ENCODE results near the gene ABCA5.
"Not testable (repeated sequence)": the region's sequence is repeated elsewhere in the genome, so short reads cannot be mapped to it uniquely, and the experiment has no call there.

Gene ABCA5

DNA sequence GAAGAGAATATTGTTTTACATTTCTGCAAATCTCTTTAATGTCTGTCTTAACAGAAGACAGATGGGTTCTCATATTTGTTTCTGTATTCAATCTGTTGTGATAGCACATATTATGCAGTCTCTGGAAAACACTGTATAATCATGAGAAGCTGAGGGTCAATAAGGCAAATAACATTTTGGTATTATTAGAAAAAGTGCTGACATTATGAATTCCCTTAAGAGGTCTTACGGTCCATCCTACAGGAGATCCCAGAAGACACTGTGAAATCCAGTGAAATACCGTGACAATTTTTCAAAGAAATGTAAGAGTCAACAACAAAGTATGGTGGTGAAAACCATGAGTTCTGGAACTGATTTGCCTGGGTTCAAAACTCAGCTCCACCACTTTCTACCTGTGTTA, 42.3 kb downstream of the ABCA5 start:
- H3K9me3 ChIP-seq (ENCODE audit: insufficient read depth, low read depth, low read length), result no peaks in the 10 kb centered on the region
- no peaks in the 10 kb centered on the region for H3K27me3 ChIP-seq (ENCODE audit: insufficient read depth, low read length)
- no peaks in the 10 kb centered on the region for H3K36me3 ChIP-seq (ENCODE audit: insufficient read depth, low read length)
- 96% methylated on average over 2 of the region's 2 CpGs for WGBS
- H3K4me1 ChIP-seq (ENCODE audit: insufficient read depth, low read length), result no peaks in the 10 kb centered on the region
- no peak overlapping the region for H3K9ac ChIP-seq (ENCODE audit: low read depth, low read length)
- no peak overlapping the region for H3K4me3 ChIP-seq (ENCODE audit: low read length)
- H3K27ac ChIP-seq (ENCODE audit: low read depth, low read length), result no peak overlapping the region

DNA sequence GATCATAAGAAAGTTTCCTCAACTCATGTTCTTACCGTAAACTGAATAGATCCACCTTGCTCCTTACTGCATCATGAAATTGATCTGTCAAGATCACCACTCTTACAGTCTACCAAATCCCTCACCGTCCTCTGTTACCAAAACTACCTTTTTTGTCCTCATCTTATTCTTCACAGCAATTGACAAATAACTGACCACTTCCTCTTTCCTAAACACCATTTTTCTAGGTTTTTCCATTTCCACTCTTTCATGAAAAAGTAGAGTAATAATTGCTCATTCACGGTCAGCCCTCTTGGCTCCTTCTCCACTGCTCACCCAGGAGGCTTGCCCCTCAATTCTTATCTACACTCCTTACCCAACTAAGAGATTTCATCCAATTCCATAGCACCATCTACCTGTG, 44.9 kb downstream of the ABCA5 start:
- Histone ChIP-seq H3K9ac (ENCODE audit: low read depth, low read length) (no peak overlapping the region), H3K27me3 (ENCODE audit: insufficient read depth, low read length) (no peaks in the 10 kb centered on the region)
- WGBS, result 91% methylated on average over 3 of the region's 3 CpGs

DNA sequence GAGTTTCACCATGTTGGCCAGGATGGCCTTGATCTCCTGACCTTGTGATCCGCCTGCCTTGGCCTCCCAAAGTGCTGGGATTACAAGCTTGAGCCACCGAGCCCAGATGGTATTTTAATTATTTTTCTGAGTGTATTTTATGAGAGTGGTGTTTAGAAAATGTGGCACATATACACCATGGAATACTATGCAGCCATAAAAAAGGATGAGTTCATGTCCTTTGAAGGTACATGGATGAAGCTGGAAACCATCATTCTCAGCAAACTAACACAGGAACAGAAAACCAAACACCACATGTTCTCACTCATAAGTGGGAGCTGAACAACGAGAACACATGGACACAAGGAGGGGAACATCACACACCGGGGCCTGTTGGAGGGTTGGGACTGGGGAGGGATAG, 50.7 kb downstream of the ABCA5 start:
- H3K36me3 ChIP-seq (ENCODE audit: insufficient read depth, low read length); H3K27me3 ChIP-seq (ENCODE audit: insufficient read depth, low read length); H3K9ac ChIP-seq (ENCODE audit: low read depth, low read length); H3K27ac ChIP-seq (ENCODE audit: low read depth, low read length); H3K9me3 ChIP-seq (ENCODE audit: insufficient read depth, low read depth, low read length); H3K4me3 ChIP-seq (ENCODE audit: low read length); H3K4me1 ChIP-seq (ENCODE audit: insufficient read depth, low read length): not testable (repeated sequence)
- 98% methylated on average over 4 of the region's 4 CpGs for WGBS

More for the DNA sequence above, 44.9 kb downstream of the ABCA5 start:
- Histone ChIP-seq H3K4me1 (ENCODE audit: insufficient read depth, low read length) (no peaks in the 10 kb centered on the region), H3K4me3 (ENCODE audit: low read length) (no peak overlapping the region), H3K9me3 (ENCODE audit: insufficient read depth, low read depth, low read length) (no peaks in the 10 kb centered on the region), H3K27ac (ENCODE audit: low read depth, low read length) (no peak overlapping the region), H3K36me3 (ENCODE audit: insufficient read depth, low read length) (no peaks in the 10 kb centered on the region)

DNA sequence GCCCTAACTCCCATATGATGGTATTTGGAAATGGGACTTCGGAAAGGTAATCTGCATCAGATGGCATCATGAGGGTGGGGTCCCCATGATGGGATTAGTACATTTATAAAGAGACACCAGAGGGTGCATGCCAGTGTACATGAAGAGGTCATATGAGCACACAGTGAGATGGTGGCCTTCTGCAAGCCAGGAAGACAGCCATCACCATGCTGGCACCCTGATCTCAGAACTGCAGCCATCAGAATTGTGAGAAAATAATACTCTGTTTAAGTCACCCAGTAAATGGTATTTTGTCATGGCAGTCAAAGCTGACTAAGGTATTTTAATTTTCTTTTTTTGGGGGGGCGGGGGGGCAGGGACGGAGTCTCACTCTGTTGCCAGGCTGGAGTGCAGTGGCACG, 51.2 kb downstream of the ABCA5 start:
- 95% methylated on average over 4 of the region's 4 CpGs for WGBS
- no peaks in the 10 kb centered on the region for H3K27me3 ChIP-seq (ENCODE audit: insufficient read depth, low read length)

DNA sequence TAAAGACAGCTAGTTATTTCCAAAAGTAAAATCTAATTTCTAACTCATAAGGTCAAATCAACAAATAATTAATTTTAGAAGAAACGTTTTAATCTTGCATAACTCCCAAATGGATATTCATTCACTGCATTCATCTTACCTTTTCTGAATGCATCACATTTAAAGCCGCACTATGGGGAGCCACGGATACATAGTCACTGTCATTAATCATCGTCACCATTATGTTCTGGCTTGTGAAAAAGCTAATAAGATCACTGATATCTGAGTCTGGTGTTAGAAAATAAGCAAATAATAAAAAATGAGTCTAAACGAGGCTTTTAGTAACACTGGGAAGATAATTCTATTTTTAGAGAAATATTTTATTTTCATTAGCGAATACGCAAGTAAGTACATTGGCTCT, 55.9 kb downstream of the ABCA5 start:
- H3K27me3 ChIP-seq (ENCODE audit: insufficient read depth, low read length), result no peaks in the 10 kb centered on the region
- H3K4me3 ChIP-seq (ENCODE audit: low read length), result no peak overlapping the region
- H3K4me1 ChIP-seq (ENCODE audit: insufficient read depth, low read length), result no peaks in the 10 kb centered on the region
- 88% methylated on average over 7 of the region's 7 CpGs for WGBS
- H3K27ac ChIP-seq (ENCODE audit: low read depth, low read length), result no peak overlapping the region
- H3K9me3 ChIP-seq (ENCODE audit: insufficient read depth, low read depth, low read length), result no peaks in the 10 kb centered on the region
- H3K9ac ChIP-seq (ENCODE audit: low read depth, low read length), result no peak overlapping the region
- no peaks in the 10 kb centered on the region for H3K36me3 ChIP-seq (ENCODE audit: insufficient read depth, low read length)

More for the DNA sequence above, 51.2 kb downstream of the ABCA5 start:
- Histone ChIP-seq H3K9me3 (ENCODE audit: insufficient read depth, low read depth, low read length) (0 out of 2 replicates have a peak, but pooled peaks cover 3% of the 10 kb centered on the region), H3K4me1 (ENCODE audit: insufficient read depth, low read length) (no peaks in the 10 kb centered on the region), H3K9ac (ENCODE audit: low read depth, low read length) (no peak overlapping the region), H3K4me3 (ENCODE audit: low read length) (no peak overlapping the region), H3K36me3 (ENCODE audit: insufficient read depth, low read length) (no peaks in the 10 kb centered on the region), H3K27ac (ENCODE audit: low read depth, low read length) (no peak overlapping the region)

DNA sequence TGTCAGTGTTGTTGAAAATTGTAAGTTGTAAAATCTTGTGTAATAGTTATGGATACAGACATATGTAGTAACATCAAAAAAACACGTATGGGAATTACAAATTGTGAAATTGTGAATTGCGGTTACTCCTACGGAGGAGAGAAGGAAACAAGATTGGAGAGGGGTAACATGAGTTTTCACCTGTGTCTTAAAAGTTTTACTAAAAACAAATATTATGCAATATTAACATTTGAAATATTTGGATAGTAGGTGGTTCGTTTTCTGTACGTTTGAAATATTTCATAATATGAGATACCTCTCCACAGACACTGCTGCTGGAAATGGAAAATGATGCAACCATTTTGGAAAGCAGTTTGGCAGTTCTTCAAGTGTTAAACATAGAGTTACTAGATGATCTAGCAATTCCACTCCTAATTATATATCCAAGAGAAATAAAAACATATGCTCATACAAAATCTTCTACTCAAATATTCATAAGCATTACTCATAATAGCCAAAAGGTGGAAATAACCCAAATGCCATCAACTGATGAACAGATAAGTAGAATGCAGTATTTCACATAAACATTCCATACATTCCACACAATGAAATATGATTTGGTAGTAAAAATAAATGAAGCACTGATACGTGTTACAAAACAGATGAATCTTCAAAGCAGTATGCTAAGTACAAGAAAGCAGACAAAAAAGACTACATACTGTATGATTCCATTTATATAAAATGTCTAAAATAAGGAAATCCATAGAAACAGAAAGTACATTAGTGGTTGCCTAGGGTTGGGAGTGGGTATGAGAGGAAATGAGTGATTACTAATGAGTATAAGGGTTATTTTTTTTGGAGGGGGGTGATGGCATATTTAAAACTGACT, 57.6 kb downstream of the ABCA5 start:
- H3K36me3 ChIP-seq (ENCODE audit: insufficient read depth, low read length), result no peaks in the 10 kb centered on the region
- 91% methylated on average over 3 of the region's 6 CpGs for WGBS
- H3K9me3 ChIP-seq (ENCODE audit: insufficient read depth, low read depth, low read length), result no peaks in the 10 kb centered on the region
- no peaks in the 10 kb centered on the region for H3K4me1 ChIP-seq (ENCODE audit: insufficient read depth, low read length)
- no peak overlapping the region for H3K4me3 ChIP-seq (ENCODE audit: low read length)
- H3K9ac ChIP-seq (ENCODE audit: low read depth, low read length), result no peak overlapping the region
- H3K27ac ChIP-seq (ENCODE audit: low read depth, low read length), result no peak overlapping the region
- no peaks in the 10 kb centered on the region for H3K27me3 ChIP-seq (ENCODE audit: insufficient read depth, low read length)

DNA sequence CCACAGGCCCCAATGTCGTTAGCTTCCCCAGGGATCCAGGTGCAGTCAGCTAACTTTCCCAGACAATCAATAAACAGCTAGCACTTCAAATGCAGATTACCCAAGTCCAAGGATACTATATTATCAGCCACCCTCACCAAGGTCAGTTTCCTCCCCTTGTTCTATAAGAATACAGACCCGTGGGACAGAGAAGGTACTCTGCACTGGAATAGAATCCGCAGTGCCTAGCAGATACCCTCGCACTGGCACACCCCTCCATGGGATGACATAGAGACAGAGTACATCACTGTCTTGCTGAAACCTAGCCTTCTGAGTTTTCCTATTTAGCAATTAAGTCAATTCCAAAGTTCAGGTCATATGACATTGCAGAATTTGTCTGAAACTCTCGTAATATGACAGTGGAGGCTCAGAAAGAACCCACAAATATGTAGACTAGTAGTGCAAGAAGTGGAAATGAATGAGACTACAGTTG, 58.4 kb downstream of the ABCA5 start:
- WGBS, result 90% methylated on average over 5 of the region's 5 CpGs
- no peak overlapping the region for H3K9ac ChIP-seq (ENCODE audit: low read depth, low read length)
- H3K4me1 ChIP-seq (ENCODE audit: insufficient read depth, low read length), result no peaks in the 10 kb centered on the region

DNA sequence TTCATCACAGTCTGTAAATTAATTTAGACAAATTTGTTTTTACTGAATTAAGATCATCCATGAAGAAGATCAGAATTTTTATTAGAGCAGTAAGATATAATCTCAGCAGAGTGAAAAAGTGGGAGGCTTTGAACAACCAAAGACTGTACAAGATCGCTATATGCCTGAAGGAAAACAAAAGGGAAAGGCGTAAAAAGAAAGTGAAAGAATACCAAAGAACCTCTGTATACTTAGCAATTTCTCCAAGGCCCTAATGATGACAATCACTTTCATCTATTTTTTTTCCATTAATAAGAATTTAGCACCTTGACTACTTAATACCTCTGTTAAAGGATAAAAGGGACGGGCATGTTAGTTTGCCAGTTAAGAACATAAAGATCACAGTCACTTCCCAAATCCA, 59.7 kb downstream of the ABCA5 start:
- Histone ChIP-seq H3K27ac (ENCODE audit: low read depth, low read length) (no peak overlapping the region), H3K9ac (ENCODE audit: low read depth, low read length) (no peak overlapping the region), H3K27me3 (ENCODE audit: insufficient read depth, low read length) (no peaks in the 10 kb centered on the region), H3K4me3 (ENCODE audit: low read length) (no peak overlapping the region), H3K9me3 (ENCODE audit: insufficient read depth, low read depth, low read length) (no peaks in the 10 kb centered on the region), H3K4me1 (ENCODE audit: insufficient read depth, low read length) (no peaks in the 10 kb centered on the region), H3K36me3 (ENCODE audit: insufficient read depth, low read length) (no peaks in the 10 kb centered on the region)
- WGBS, result 95% methylated on average over 3 of the region's 3 CpGs

More for the DNA sequence above, 58.4 kb downstream of the ABCA5 start:
- no peak overlapping the region for H3K27ac ChIP-seq (ENCODE audit: low read depth, low read length)
- H3K27me3 ChIP-seq (ENCODE audit: insufficient read depth, low read length), result no peaks in the 10 kb centered on the region
- no peaks in the 10 kb centered on the region for H3K36me3 ChIP-seq (ENCODE audit: insufficient read depth, low read length)
- no peak overlapping the region for H3K4me3 ChIP-seq (ENCODE audit: low read length)
- no peaks in the 10 kb centered on the region for H3K9me3 ChIP-seq (ENCODE audit: insufficient read depth, low read depth, low read length)

DNA sequence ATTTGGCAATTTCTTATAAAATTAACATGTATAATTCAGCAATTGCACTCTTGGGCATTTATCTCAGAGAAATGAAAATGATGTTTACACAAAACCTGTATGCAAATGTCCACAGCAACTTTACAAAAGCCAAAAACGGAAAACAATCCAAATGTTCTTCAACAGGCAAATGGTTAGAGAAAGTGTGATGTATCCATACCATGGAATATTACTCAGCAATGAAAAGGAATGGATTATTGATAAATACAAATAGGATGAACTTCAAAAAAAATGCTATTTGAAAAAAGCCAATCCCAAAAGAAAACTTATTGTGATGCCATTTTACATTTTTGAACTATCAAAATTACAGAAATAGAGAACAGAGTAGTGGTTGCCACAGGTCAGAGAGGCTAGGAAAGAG, 61.1 kb downstream of the ABCA5 start:
- H3K4me1 ChIP-seq (ENCODE audit: insufficient read depth, low read length), result no peaks in the 10 kb centered on the region
- H3K27ac ChIP-seq (ENCODE audit: low read depth, low read length), result no peak overlapping the region
- no peaks in the 10 kb centered on the region for H3K27me3 ChIP-seq (ENCODE audit: insufficient read depth, low read length)
- no CpG with 5 or more reads among the region's 1 CpG for WGBS
- no peak overlapping the region for H3K9ac ChIP-seq (ENCODE audit: low read depth, low read length)
- H3K9me3 ChIP-seq (ENCODE audit: insufficient read depth, low read depth, low read length), result no peaks in the 10 kb centered on the region
- no peaks in the 10 kb centered on the region for H3K36me3 ChIP-seq (ENCODE audit: insufficient read depth, low read length)
- H3K4me3 ChIP-seq (ENCODE audit: low read length), result no peak overlapping the region

DNA sequence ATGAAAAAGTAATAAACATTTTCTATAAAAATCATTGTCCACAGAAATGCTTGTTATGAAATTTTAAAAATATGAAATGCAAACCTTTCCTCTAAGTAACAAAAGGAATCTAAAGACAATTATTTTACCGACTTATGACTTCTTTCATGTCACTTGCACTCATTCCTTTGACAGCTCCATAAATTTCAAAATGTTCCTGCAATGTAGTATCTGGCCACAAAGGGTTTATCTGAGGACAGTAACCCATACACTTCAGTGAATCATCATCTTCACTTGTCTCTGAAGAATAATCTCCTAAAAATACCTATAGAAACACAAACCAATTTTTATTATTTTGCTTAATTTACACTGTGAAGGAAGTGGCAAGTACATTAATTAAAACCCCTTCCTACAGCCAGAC, 72.7 kb downstream of the ABCA5 start:
- no peak overlapping the region for H3K27ac ChIP-seq (ENCODE audit: low read depth, low read length)
- WGBS, result 93% methylated on average over 1 of the region's 1 CpG

DNA sequence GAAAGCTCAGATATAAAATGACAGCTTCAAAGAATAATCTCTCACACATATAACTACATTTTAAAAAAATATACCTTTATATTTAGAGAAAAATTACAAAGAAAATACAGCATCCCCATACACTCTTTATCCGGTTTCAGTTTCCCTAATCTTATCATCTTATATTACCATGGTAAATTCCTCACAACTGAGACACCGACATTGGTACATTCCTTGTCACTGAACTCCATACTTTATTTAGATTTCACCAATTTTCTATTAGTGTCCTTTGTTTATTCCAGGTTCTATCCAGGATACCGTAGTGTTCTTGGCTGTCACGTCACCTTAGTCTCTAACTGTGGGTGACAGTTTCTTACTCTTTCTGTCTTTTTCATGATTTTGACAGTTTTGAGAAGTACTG, 76.3 kb downstream of the ABCA5 start:
- Histone ChIP-seq H3K27ac (ENCODE audit: low read depth, low read length) (no peak overlapping the region), H3K36me3 (ENCODE audit: insufficient read depth, low read length) (no peaks in the 10 kb centered on the region), H3K27me3 (ENCODE audit: insufficient read depth, low read length) (no peaks in the 10 kb centered on the region), H3K4me3 (ENCODE audit: low read length) (no peak overlapping the region), H3K9ac (ENCODE audit: low read depth, low read length) (no peak overlapping the region), H3K9me3 (ENCODE audit: insufficient read depth, low read depth, low read length) (no peaks in the 10 kb centered on the region), H3K4me1 (ENCODE audit: insufficient read depth, low read length) (no peaks in the 10 kb centered on the region)
- 91% methylated on average over 4 of the region's 4 CpGs for WGBS

More for the DNA sequence above, 72.7 kb downstream of the ABCA5 start:
- Histone ChIP-seq H3K4me3 (ENCODE audit: low read length) (no peak overlapping the region), H3K4me1 (ENCODE audit: insufficient read depth, low read length) (no peaks in the 10 kb centered on the region), H3K36me3 (ENCODE audit: insufficient read depth, low read length) (no peaks in the 10 kb centered on the region), H3K9me3 (ENCODE audit: insufficient read depth, low read depth, low read length) (no peaks in the 10 kb centered on the region), H3K9ac (ENCODE audit: low read depth, low read length) (no peak overlapping the region), H3K27me3 (ENCODE audit: insufficient read depth, low read length) (no peaks in the 10 kb centered on the region)
